Keratinocyte (primary cell): ENCODE measurements around the gene GDPD4. TPM values are rescaled to one million over a fixed set of nuclear protein-coding genes. Genes with fewer than 3 reads are reported as not detected.

Experiments used
- DNase-seq: peaks from one replicate; pipeline ENCODE4 v3.0.0-alpha.2; 2011; ENCODE audit warnings: low read depth, missing footprints, low spot score
- FAIRE-seq: peaks from 2 replicates; lab custom pipeline; 2011; peaks lifted over from hg19 to GRCh38; lab: Jason Lieb, UNC
- H2AFZ ChIP-seq: 2 replicates; pipeline ENCODE4 v1.6.0; 2012; ENCODE audit warnings: low read length, control low read depth, inconsistent platforms; ENCODE audit not compliant: control insufficient read depth
- H3K27ac ChIP-seq: 2 replicates; pipeline ENCODE4 v1.5.1; 2011; ENCODE audit warnings: low read length; ENCODE audit not compliant: control insufficient read depth, insufficient read depth
- H3K27me3 ChIP-seq: 3 replicates; pipeline ENCODE4 v1.6.0; 2011; ENCODE audit warnings: low read length; ENCODE audit not compliant: control insufficient read depth, insufficient read depth; ENCODE audit errors: extremely low read depth
- H3K36me3 ChIP-seq, 2 experiments: 2 replicates in 1 of 2; 3 replicates in 1 of 2; pipeline ENCODE4 v1.5.1; 2011; ENCODE audit warnings: low read length in 2 of 2, mild to moderate bottlenecking in 1 of 2; ENCODE audit not compliant: control insufficient read depth in 2 of 2, insufficient read depth in 2 of 2; ENCODE audit errors: extremely low read depth in 1 of 2
- H3K4me1 ChIP-seq: 3 replicates; pipeline ENCODE4 v1.5.1; 2011; ENCODE audit warnings: low read length; ENCODE audit not compliant: control insufficient read depth, insufficient read depth; ENCODE audit errors: extremely low read depth
- H3K4me2 ChIP-seq: 3 replicates; pipeline ENCODE4 v1.6.0; 2011; ENCODE audit warnings: low read depth, low read length; ENCODE audit not compliant: control insufficient read depth, insufficient read depth; ENCODE audit errors: extremely low read depth
- H3K4me3 ChIP-seq, 3 experiments: fragments of 200-600 bp in 1 of 3; sonication (generic) in 1 of 3; 2 replicates in 2 of 3; 3 replicates in 1 of 3; pipeline ENCODE4 v1.5.1; 2011 to 2016; ENCODE audit warnings: low read length in 3 of 3, mild to moderate bottlenecking in 3 of 3, control low read depth in 2 of 3, inconsistent platforms in 1 of 3, low read depth in 1 of 3, mixed read lengths in 1 of 3, mixed run types in 1 of 3, moderate library complexity in 1 of 3; ENCODE audit not compliant: control insufficient read depth in 2 of 3, insufficient read depth in 2 of 3; ENCODE audit errors: extremely low read depth in 1 of 3
- H3K79me2 ChIP-seq: 2 replicates; pipeline ENCODE4 v1.6.0; 2012; ENCODE audit warnings: low read length; ENCODE audit not compliant: control insufficient read depth, insufficient read depth
- H3K9ac ChIP-seq: 3 replicates; pipeline ENCODE4 v1.6.0; 2011; ENCODE audit warnings: low read length; ENCODE audit not compliant: control insufficient read depth, insufficient read depth; ENCODE audit errors: extremely low read depth
- H3K9me1 ChIP-seq: 3 replicates; pipeline ENCODE4 v1.6.0; 2011; ENCODE audit warnings: low read length; ENCODE audit not compliant: control insufficient read depth, insufficient read depth; ENCODE audit errors: extremely low read depth
- H3K9me3 ChIP-seq: 2 replicates; pipeline ENCODE4 v1.5.1; 2012; ENCODE audit warnings: low read depth, low read length; ENCODE audit not compliant: control insufficient read depth
- H4K20me1 ChIP-seq: 3 replicates; pipeline ENCODE4 v1.6.0; 2011; ENCODE audit warnings: low read length; ENCODE audit not compliant: control insufficient read depth, insufficient read depth; ENCODE audit errors: extremely low read depth
- EZH2 ChIP-seq: IDR thresholded peaks from one replicate; pipeline ENCODE4 v1.6.1; 2012; ENCODE audit warnings: inconsistent platforms, mild to moderate bottlenecking, low read length, moderate library complexity
- dilution Hi-C: fragments of 300-500 bp; cut with MboI; formaldehyde crosslinking; loops from one replicate; pipeline ENCODE4 v1.7.0; 2020; ENCODE audit warnings: low sequenced_read_pairs; ENCODE audit not compliant: extremely low pct_ligation_motif_present
- polyA minus RNA-seq, 3 experiments: library from RNA; depleted of rRNA, polyadenylated mRNA; stranded (reverse); fragments of >200 nt; gene quantifications; 1 replicate in 1 of 3; 2 replicates in 1 of 3; 3 replicates in 1 of 3; pipeline ENCODE4 v1.2.3, GENCODE V29; 2011
- polyA plus RNA-seq, 5 experiments: library from polyadenylated mRNA; depleted of rRNA in 3 of 5; stranded (reverse) in 3 of 5; stranded (forward) in 1 of 5; unstranded in 1 of 5; fragments of >200 nt; gene quantifications; 1 replicate in 1 of 5; 2 replicates in 3 of 5; 3 replicates in 1 of 5; pipeline versions ENCODE4 v1.2.1 to v1.2.3, GENCODE V29; 2011 to 2012; ENCODE audit warnings: missing spikeins in 2 of 5, low read depth in 1 of 5, low replicate concordance in 1 of 5
- TF ChIP-seq, protein P1 (sequence below), 3 experiments: IDR thresholded peaks in 1 of 3; conservative IDR thresholded peaks in 1 of 3; optimal IDR thresholded peaks in 1 of 3; 2 replicates in 2 of 3; 3 replicates in 1 of 3; pipeline versions ENCODE3 to v1.5.1; 2011; ENCODE audit warnings: low read length in 3 of 3, mild to moderate bottlenecking in 3 of 3, moderate library complexity in 2 of 3, control low read depth in 1 of 3, inconsistent platforms in 1 of 3; ENCODE audit not compliant: insufficient read depth in 2 of 3; ENCODE audit errors: extremely low read depth in 1 of 3

Gene GDPD4, protein sequence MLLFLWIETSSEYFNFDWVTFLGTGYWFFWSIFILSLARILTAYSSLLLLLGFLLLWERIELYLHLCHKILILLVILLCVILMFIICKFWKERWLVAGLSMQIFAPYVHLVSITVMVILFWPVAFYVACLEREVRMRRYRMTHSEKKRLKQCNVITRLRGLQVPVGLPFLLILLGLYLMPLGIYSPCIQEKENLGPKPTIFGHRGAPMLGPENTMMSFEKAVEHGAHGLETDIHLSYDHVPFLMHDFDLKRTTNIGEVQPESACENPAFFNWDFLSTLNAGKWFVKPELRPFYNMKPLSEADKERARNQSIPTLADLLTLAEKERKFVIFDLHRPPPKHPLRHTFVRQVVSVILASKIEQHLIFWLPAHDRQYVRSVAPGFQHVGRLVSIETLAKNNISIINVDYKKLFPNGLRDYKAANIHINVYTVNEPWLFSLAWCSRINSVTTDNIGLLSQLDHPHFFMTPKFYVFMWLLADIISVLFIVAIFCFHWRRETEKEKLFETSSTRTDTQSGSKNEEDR
- polyA plus RNA-seq (not detected in 3 replicates), polyA minus RNA-seq (not detected in 3 replicates)
- polyA plus RNA-seq (2011; ENCODE audit: low read depth) = not detected
- not detected in 2 replicates for polyA plus RNA-seq (2011; cell fraction: cytosol; rRNA removed)
- polyA plus RNA-seq (2011; cell fraction: nucleus; rRNA removed) = not detected in 2 replicates
- polyA plus RNA-seq (2012; ENCODE audit: low replicate concordance) = not detected in 2 replicates
- not detected for polyA minus RNA-seq (2011; cell fraction: cytosol; rRNA and poly(A)+ RNA removed)
- not detected in 2 replicates for polyA minus RNA-seq (2011; cell fraction: nucleus; rRNA and poly(A)+ RNA removed)

DNA sequence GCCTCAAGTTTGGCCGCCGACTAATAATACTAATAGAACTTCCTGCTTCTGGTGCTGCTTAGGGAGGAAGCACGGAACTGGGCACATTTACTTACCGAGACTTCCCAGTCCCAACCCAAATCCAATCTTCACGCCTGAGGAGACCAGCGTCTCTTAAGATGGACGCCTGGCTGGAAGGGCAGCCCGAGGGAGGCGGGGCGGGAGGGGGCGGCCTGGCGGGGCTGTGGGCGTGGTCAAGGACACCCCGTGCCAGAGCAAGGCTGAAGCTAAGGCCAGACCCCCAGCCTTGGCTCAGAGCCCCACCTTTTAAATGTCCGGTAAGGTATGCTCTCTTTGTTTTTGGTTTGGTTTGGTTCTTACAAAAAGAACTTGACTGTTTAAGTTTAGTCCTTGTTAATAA is at the start of gene GDPD4:
GDPD4 (minus strand) TSS at position 177 of the 400 bp plus-strand sequence. CDS start 16,549 bp downstream, outside the sequence.
- no peak within 1 kb of the TSS for H3K4me3 ChIP-seq
- H3K27ac ChIP-seq = peak within 1 kb of the TSS; percentile 95
- H3K36me3 ChIP-seq = no peaks in the 10 kb centered on the region
- no peaks in the 10 kb centered on the region for H3K9me1 ChIP-seq
- H3K9ac ChIP-seq = no peak within 1 kb of the TSS
- no peak for TF ChIP-seq EZH2
- TF ChIP-seq, protein P1, sequence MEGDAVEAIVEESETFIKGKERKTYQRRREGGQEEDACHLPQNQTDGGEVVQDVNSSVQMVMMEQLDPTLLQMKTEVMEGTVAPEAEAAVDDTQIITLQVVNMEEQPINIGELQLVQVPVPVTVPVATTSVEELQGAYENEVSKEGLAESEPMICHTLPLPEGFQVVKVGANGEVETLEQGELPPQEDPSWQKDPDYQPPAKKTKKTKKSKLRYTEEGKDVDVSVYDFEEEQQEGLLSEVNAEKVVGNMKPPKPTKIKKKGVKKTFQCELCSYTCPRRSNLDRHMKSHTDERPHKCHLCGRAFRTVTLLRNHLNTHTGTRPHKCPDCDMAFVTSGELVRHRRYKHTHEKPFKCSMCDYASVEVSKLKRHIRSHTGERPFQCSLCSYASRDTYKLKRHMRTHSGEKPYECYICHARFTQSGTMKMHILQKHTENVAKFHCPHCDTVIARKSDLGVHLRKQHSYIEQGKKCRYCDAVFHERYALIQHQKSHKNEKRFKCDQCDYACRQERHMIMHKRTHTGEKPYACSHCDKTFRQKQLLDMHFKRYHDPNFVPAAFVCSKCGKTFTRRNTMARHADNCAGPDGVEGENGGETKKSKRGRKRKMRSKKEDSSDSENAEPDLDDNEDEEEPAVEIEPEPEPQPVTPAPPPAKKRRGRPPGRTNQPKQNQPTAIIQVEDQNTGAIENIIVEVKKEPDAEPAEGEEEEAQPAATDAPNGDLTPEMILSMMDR (optimal IDR thresholded peaks at IDR 0.05 in 1 of 3, IDR thresholded peaks at IDR 0.05 in 1 of 3, conservative IDR thresholded peaks at IDR 0.05 in 1 of 3; ENCODE audit: extremely low read depth in 1 of 3, insufficient read depth in 2 of 3, low read length in 3 of 3) = no peak
- dilution Hi-C loops = no loop called here
- no peak within 1 kb of the TSS for H3K4me2 ChIP-seq
- H2AFZ ChIP-seq = no peak within 1 kb of the TSS
- H3K9me3 ChIP-seq = no peaks in the 10 kb centered on the region
- no peak for FAIRE-seq
- peaks cover 12% of the 10 kb centered on the region for H3K4me1 ChIP-seq
- no peaks in the 10 kb centered on the region for H3K79me2 ChIP-seq
- H4K20me1 ChIP-seq = no peaks in the 10 kb centered on the region
- H3K27me3 ChIP-seq = no peaks in the 10 kb centered on the region
- no peak for DNase-seq

- no peaks in the 10 kb centered on the region for H3K9me1 ChIP-seq
- peaks cover 0 to 12% of the 10 kb centered on the region in 2 experiments for H3K36me3 ChIP-seq
- no peaks in the 10 kb centered on the region for H3K9me3 ChIP-seq
- DNase-seq (no peak), FAIRE-seq (no peak)
- no peak overlapping the region for H3K4me2 ChIP-seq
- H3K27ac ChIP-seq = no peak overlapping the region
- no peaks in the 10 kb centered on the region for H3K79me2 ChIP-seq
- peaks cover 31% of the 10 kb centered on the region for H3K4me1 ChIP-seq
- no peak overlapping the region for H3K4me3 ChIP-seq
- no peaks in the 10 kb centered on the region for H3K27me3 ChIP-seq
- no peak for TF ChIP-seq EZH2
- TF ChIP-seq, protein P1 (optimal IDR thresholded peaks at IDR 0.05 in 1 of 3, IDR thresholded peaks at IDR 0.05 in 1 of 3, conservative IDR thresholded peaks at IDR 0.05 in 1 of 3; ENCODE audit: extremely low read depth in 1 of 3, insufficient read depth in 2 of 3, low read length in 3 of 3) = no peak
- dilution Hi-C loops = no loop called here
- H4K20me1 ChIP-seq = no peaks in the 10 kb centered on the region
- no peak overlapping the region for H2AFZ ChIP-seq
- H3K9ac ChIP-seq = no peak overlapping the region
These were observed 46.5 kb upstream of the GDPD4 start for GRCh38 chr11:77347948-77348347.
